CD8-positive, alpha-beta memory T cell (primary cell): ENCODE results near the gene FGFBP2. TPM values are rescaled to one million over a fixed set of nuclear protein-coding genes. Genes with fewer than 3 reads are reported as not detected.

Experiments
- CTCF ChIA-PET: fragments of 350-600 bp; sonication (Branson Sonifier 250); formaldehyde crosslinking; loops from one replicate; lab custom pipeline; 2021; ENCODE audit warnings: antibody characterized with exemption; lab: Charles Lee
- POLR2A ChIA-PET: fragments of 350-600 bp; sonication (Branson Sonifier 250); formaldehyde crosslinking; loops from one replicate; lab custom pipeline; 2021; ENCODE audit warnings: antibody characterized with exemption; lab: Charles Lee
- DNase-seq, 5 donors: peaks; one replicate each; pipeline versions ENCODE4 v3.0.0 to v3.0.0-alpha.2; 2020 to 2022; ENCODE audit warnings: mixed read lengths in 1 of 5
- H3K27ac ChIP-seq: one replicate; pipeline ENCODE4 v1.7.0; 2013; ENCODE audit warnings: low read depth, mild to moderate bottlenecking, low read length, moderate library complexity
- H3K27me3 ChIP-seq: 2 replicates; pipeline ENCODE4 v1.7.0; 2013; ENCODE audit warnings: low read length, mild to moderate bottlenecking; ENCODE audit not compliant: insufficient read depth, poor library complexity, severe bottlenecking
- H3K36me3 ChIP-seq: 2 replicates; pipeline ENCODE4 v1.7.0; 2013; ENCODE audit warnings: mild to moderate bottlenecking, low read length, moderate library complexity; ENCODE audit not compliant: insufficient read depth
- H3K4me1 ChIP-seq: 2 replicates; pipeline ENCODE4 v1.7.0; 2013; ENCODE audit warnings: mild to moderate bottlenecking, low read length, moderate library complexity; ENCODE audit not compliant: insufficient read depth
- H3K4me3 ChIP-seq: 2 replicates; pipeline ENCODE4 v1.7.0; 2013; ENCODE audit warnings: mild to moderate bottlenecking, low read length
- H3K9me3 ChIP-seq: 2 replicates; pipeline ENCODE4 v1.7.0; 2013; ENCODE audit warnings: mild to moderate bottlenecking, low read length
- H3K27ac Mint-ChIP-seq, 8 donors: one replicate each; pipeline ENCODE4 v1.8.0; 2020 to 2021; ENCODE audit warnings: mixed read lengths in 8 of 8, mild to moderate bottlenecking in 6 of 8, inconsistent platforms in 3 of 8, moderate library complexity in 3 of 8
- H3K27me3 Mint-ChIP-seq, 2 donors: one replicate each; pipeline ENCODE4 v1.8.0; 2020 to 2021; ENCODE audit warnings: mixed read lengths in 2 of 2, mild to moderate bottlenecking in 1 of 2, moderate library complexity in 1 of 2
- H3K36me3 Mint-ChIP-seq, 3 donors: one replicate each; pipeline ENCODE4 v1.8.0; 2020 to 2021; ENCODE audit warnings: mixed read lengths in 3 of 3, inconsistent platforms in 1 of 3, mild to moderate bottlenecking in 1 of 3
- H3K4me1 Mint-ChIP-seq, 3 donors: one replicate each; pipeline ENCODE4 v1.8.0; 2020 to 2021; ENCODE audit warnings: mixed read lengths in 3 of 3, inconsistent platforms in 1 of 3, mild to moderate bottlenecking in 1 of 3
- H3K4me3 Mint-ChIP-seq, 7 donors: one replicate each; pipeline ENCODE4 v1.8.0; 2020 to 2021; ENCODE audit warnings: mixed read lengths in 7 of 7, mild to moderate bottlenecking in 6 of 7, moderate library complexity in 4 of 7, inconsistent platforms in 2 of 7
- H3K9me3 Mint-ChIP-seq, 5 donors: one replicate each; pipeline ENCODE4 v1.8.0; 2020 to 2022; ENCODE audit warnings: mixed read lengths in 5 of 5, mild to moderate bottlenecking in 3 of 5, moderate library complexity in 2 of 5, inconsistent platforms in 1 of 5
- polyA plus RNA-seq: library from polyadenylated mRNA; unstranded; fragments of 300-500 nt; fragmentation: Illumina TruSeq; gene quantifications from one replicate; pipeline ENCODE4 v1.2.3, GENCODE V29; 2021
- total RNA-seq, 2 experiments: library from RNA; stranded (reverse); gene quantifications; one replicate each; pipeline ENCODE4 v1.2.3, GENCODE V29; 2021

FGFBP2 gene
- total and polyA plus RNA-seq, 3 experiments from 2014 or later, result 3.5 to 99.3 (median 3.5) TPM

DNA sequence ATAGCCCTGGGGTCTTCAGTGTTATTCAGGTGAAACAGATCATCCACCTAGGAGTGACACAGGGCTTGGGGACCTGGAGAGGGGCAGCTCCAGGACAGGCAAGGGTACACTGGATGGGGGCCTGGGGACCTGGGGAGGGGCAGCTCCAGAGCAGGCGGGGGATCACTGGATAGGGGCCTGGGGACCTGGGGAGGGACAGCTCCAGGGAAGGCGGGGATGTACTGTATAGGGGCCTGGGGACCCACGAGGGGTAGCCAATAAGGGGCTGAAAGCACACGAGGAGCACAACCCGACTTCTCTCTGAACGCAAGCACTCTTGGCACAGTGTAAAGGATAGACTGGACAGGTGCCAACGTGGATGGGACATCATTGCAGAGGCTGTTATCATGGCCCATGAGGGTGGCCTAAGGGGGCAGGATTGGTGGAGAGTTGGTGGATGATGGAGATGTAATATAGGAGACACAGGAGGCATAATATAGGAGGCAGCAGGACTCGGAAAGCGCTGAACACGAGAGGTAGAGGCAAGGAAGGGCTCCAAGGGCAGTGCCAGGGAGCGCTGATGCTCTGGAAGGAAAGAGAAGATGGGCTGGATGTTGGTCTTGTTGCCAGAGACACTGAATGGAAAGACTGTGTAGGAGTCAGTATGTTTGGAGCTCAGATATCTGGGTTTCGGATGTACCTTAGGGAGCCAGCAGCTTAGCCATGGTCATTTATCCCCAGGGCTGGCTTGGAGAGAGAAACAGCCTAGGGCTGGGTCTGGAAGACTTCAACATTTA, 37.9 kb upstream of the FGFBP2 start:
- ChIA-PET POLR2A (no interaction called here), CTCF (interaction anchor here (0.6 to 2.6 kb wide), 10 partner anchors 8 to 840 kb away, joined by 3 to 19 read pairs (median 4); partner anchors contain the start of gene FGFBP2)
- Mint-ChIP-seq H3K9me3 (no peaks in the 10 kb centered on the region), H3K27ac (no peak overlapping the region), H3K4me3 (no peak overlapping the region), H3K4me1 (no peaks in the 10 kb centered on the region), H3K27me3 (peaks cover 5 to 9% of the 10 kb centered on the region in 2 donors), H3K36me3 (no peaks in the 10 kb centered on the region)
- H3K4me1 ChIP-seq, result no peaks in the 10 kb centered on the region
- no peaks in the 10 kb centered on the region for H3K36me3 ChIP-seq
- DNase-seq, result no peak
- peaks cover 6% of the 10 kb centered on the region for H3K27me3 ChIP-seq
- H3K9me3 ChIP-seq, result no peaks in the 10 kb centered on the region
- H3K4me3 ChIP-seq, result no peak overlapping the region
- H3K27ac ChIP-seq, result no peak overlapping the region

GRCh38 chr4:15996773-15997172, 33.8 kb upstream of the FGFBP2 start:
- H3K27ac ChIP-seq, result no peak overlapping the region
- H3K36me3 Mint-ChIP-seq, result no peaks in the 10 kb centered on the region
- H3K4me3 Mint-ChIP-seq, result no peak overlapping the region
- no peaks in the 10 kb centered on the region for H3K36me3 ChIP-seq
- POLR2A ChIA-PET, result no interaction called here
- H3K27me3 ChIP-seq, result no peaks in the 10 kb centered on the region
- CTCF ChIA-PET, result interaction anchor here (2.1 to 2.3 kb wide), 2 partner anchors 10 to 114 kb away, joined by 6 to 7 read pairs; no protein-coding TSS in a partner anchor
- no peaks in the 10 kb centered on the region for H3K4me1 ChIP-seq
- H3K4me3 ChIP-seq, result no peak overlapping the region
- H3K27ac Mint-ChIP-seq, result peak overlapping the region in 1 of 8 donors; percentile 23
- DNase-seq, result no peak
- peaks cover 0 to 3% (median 2%) of the 10 kb centered on the region in 3 donors for H3K4me1 Mint-ChIP-seq
- H3K9me3 ChIP-seq, result no peaks in the 10 kb centered on the region
- peaks cover 9 to 13% of the 10 kb centered on the region in 2 donors for H3K27me3 Mint-ChIP-seq
- H3K9me3 Mint-ChIP-seq, result no peaks in the 10 kb centered on the region

- Histone ChIP-seq H3K27me3 (no peaks in the 10 kb centered on the region), H3K4me1 (no peaks in the 10 kb centered on the region), H3K27ac (no peak overlapping the region), H3K9me3 (no peaks in the 10 kb centered on the region), H3K4me3 (no peak overlapping the region), H3K36me3 (no peaks in the 10 kb centered on the region)
- peaks cover 11 to 21% of the 10 kb centered on the region in 2 donors for H3K27me3 Mint-ChIP-seq
- H3K36me3 Mint-ChIP-seq, result no peaks in the 10 kb centered on the region
- ChIA-PET CTCF (interaction anchor here (1.5 to 2.3 kb wide), 3 partner anchors 11 to 113 kb away, joined by 5 to 7 read pairs (median 6); partner anchors contain the start of gene FGFBP2), POLR2A (no interaction called here)
- no peak for DNase-seq
- H3K4me3 Mint-ChIP-seq, result no peak overlapping the region
- H3K9me3 Mint-ChIP-seq, result no peaks in the 10 kb centered on the region
- H3K27ac Mint-ChIP-seq, result peak overlapping the region in 1 of 8 donors; percentile 47
- peaks cover 0 to 3% (median 2%) of the 10 kb centered on the region in 3 donors for H3K4me1 Mint-ChIP-seq
Observed at GRCh38 chr4:15995826-15996225, 32.9 kb upstream of the FGFBP2 start.

- Mint-ChIP-seq H3K27me3 (peaks cover 14 to 41% of the 10 kb centered on the region in 2 donors), H3K4me3 (no peak overlapping the region), H3K9me3 (no peaks in the 10 kb centered on the region), H3K36me3 (no peaks in the 10 kb centered on the region), H3K27ac (peak overlapping the region in 1 of 8 donors; percentile 26), H3K4me1 (peaks cover 0 to 3% (median 2%) of the 10 kb centered on the region in 3 donors)
- Histone ChIP-seq H3K4me1 (no peaks in the 10 kb centered on the region), H3K27me3 (no peaks in the 10 kb centered on the region), H3K9me3 (no peaks in the 10 kb centered on the region), H3K36me3 (no peaks in the 10 kb centered on the region), H3K4me3 (no peak overlapping the region), H3K27ac (no peak overlapping the region)
- CTCF ChIA-PET, result interaction anchor here (0.6 to 1.7 kb wide), 3 partner anchors 9 to 265 kb away, joined by 3 to 5 read pairs (median 4); no protein-coding TSS in a partner anchor
- POLR2A ChIA-PET, result no interaction called here
- DNase-seq, result no peak
Observed at GRCh38 chr4:15992167-15992485, 29.2 kb upstream of the FGFBP2 start.

- H3K9me3 ChIP-seq, result no peaks in the 10 kb centered on the region
- Mint-ChIP-seq H3K27ac (no peak overlapping the region), H3K4me1 (peaks cover 0 to 3% (median 2%) of the 10 kb centered on the region in 3 donors), H3K27me3 (peaks cover 11 to 39% of the 10 kb centered on the region in 2 donors), H3K36me3 (no peaks in the 10 kb centered on the region), H3K4me3 (no peak overlapping the region), H3K9me3 (no peaks in the 10 kb centered on the region)
- H3K4me1 ChIP-seq, result no peaks in the 10 kb centered on the region
- H3K27ac ChIP-seq, result no peak overlapping the region
- ChIA-PET POLR2A (no interaction called here), CTCF (interaction anchor here (0.5 kb wide), 1 partner anchor 349 kb away, joined by 3 read pairs; no protein-coding TSS in a partner anchor)
- no peak for DNase-seq
- H3K36me3 ChIP-seq, result no peaks in the 10 kb centered on the region
- H3K27me3 ChIP-seq, result no peaks in the 10 kb centered on the region
- no peak overlapping the region for H3K4me3 ChIP-seq
Observed at GRCh38 chr4:15990570-15991285, 27.8 kb upstream of the FGFBP2 start.

DNA sequence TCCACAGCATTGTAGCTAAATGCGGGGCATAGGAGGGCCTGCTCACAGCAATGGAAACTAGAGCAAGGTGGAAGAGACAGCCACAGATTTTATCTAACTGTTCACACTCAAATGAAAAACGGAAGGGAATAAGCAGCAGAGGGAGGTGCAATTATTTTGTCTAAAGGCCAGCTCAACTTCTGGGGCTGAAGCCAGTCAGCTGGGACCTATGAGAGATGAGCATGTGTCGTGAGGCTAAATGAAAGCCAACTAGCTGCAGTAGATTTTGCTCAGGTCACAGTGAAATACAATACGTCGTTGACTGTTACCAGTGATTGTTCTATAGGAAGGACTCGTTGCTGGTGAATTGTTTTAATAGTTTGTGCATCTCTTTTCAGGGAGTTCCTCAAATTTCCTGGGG, 26.4 kb upstream of the FGFBP2 start:
- POLR2A ChIA-PET, result no interaction called here
- peaks cover 11 to 41% of the 10 kb centered on the region in 2 donors for H3K27me3 Mint-ChIP-seq
- CTCF ChIA-PET, result interaction anchor here (2.0 kb wide), 1 partner anchor 107 kb away, joined by 7 read pairs; no protein-coding TSS in a partner anchor
- Histone ChIP-seq H3K27ac (no peak overlapping the region), H3K4me3 (no peak overlapping the region), H3K9me3 (no peaks in the 10 kb centered on the region), H3K4me1 (no peaks in the 10 kb centered on the region), H3K36me3 (no peaks in the 10 kb centered on the region), H3K27me3 (no peaks in the 10 kb centered on the region)
- H3K36me3 Mint-ChIP-seq, result no peaks in the 10 kb centered on the region
- peaks cover 0 to 3% (median 2%) of the 10 kb centered on the region in 3 donors for H3K4me1 Mint-ChIP-seq
- no peak overlapping the region for H3K27ac Mint-ChIP-seq
- H3K9me3 Mint-ChIP-seq, result no peaks in the 10 kb centered on the region
- no peak for DNase-seq
- no peak overlapping the region for H3K4me3 Mint-ChIP-seq

DNA sequence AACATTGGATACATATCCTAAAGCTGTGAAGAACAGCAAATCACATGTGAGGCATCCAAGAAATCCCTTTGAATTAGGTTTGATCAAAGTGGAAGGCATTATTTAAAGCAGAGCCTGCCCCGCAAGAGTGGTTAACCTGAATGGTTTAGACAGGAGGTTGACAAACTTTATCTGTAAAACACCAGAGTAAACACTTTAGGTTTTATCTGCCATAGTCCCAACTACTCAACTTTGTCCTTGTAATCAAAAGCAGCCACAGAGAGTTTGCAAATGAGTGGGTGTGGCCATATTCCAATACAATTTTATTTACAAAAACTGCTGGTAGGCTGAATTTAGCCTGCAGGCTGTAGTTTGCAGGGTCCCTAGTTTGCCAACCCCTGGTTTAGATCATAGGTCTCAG, 25.2 kb upstream of the FGFBP2 start:
- POLR2A ChIA-PET, result no interaction called here
- H3K4me1 ChIP-seq, result no peaks in the 10 kb centered on the region
- H3K4me3 ChIP-seq, result no peak overlapping the region
- no peak for DNase-seq
- Mint-ChIP-seq H3K4me3 (no peak overlapping the region), H3K9me3 (no peaks in the 10 kb centered on the region), H3K4me1 (peaks cover 0 to 3% (median 2%) of the 10 kb centered on the region in 3 donors), H3K27me3 (peaks cover 11 to 53% of the 10 kb centered on the region in 2 donors), H3K27ac (no peak overlapping the region), H3K36me3 (no peaks in the 10 kb centered on the region)
- no peaks in the 10 kb centered on the region for H3K9me3 ChIP-seq
- H3K27ac ChIP-seq, result no peak overlapping the region
- CTCF ChIA-PET, result interaction anchor here (2.0 kb wide), 1 partner anchor 106 kb away, joined by 7 read pairs; no protein-coding TSS in a partner anchor
- no peaks in the 10 kb centered on the region for H3K36me3 ChIP-seq
- H3K27me3 ChIP-seq, result no peaks in the 10 kb centered on the region

GRCh38 chr4:15986907-15987306, 23.9 kb upstream of the FGFBP2 start:
- H3K36me3 Mint-ChIP-seq, result no peaks in the 10 kb centered on the region
- no peak overlapping the region for H3K27ac ChIP-seq
- no peaks in the 10 kb centered on the region for H3K36me3 ChIP-seq
- no peak overlapping the region for H3K4me3 ChIP-seq
- H3K27ac Mint-ChIP-seq, result no peak overlapping the region
- no peak for DNase-seq
- no peaks in the 10 kb centered on the region for H3K27me3 ChIP-seq
- H3K27me3 Mint-ChIP-seq, result peaks cover 14 to 63% of the 10 kb centered on the region in 2 donors
- H3K9me3 Mint-ChIP-seq, result no peaks in the 10 kb centered on the region
- ChIA-PET POLR2A (no interaction called here), CTCF (no interaction called here)
- no peaks in the 10 kb centered on the region for H3K4me1 ChIP-seq
- peaks cover 0 to 1% (median under 1%) of the 10 kb centered on the region in 3 donors for H3K4me1 Mint-ChIP-seq
- no peaks in the 10 kb centered on the region for H3K9me3 ChIP-seq
- no peak overlapping the region for H3K4me3 Mint-ChIP-seq
